SU-DHL-6 (cell line): ENCODE data around the gene MDN1.

Experiments used
- EZH2phosphoT487 ChIP-seq: fragments of 200-600 bp; sonication (generic), shearing (Covaris generic); conservative IDR thresholded peaks from 2 replicates; pipeline ENCODE4 v1.6.1; 2018; ENCODE audit warnings: mild to moderate bottlenecking, antibody characterized with exemption, low read length, moderate library complexity, mixed read lengths
- TF ChIP-seq, protein P1 (sequence below): fragments of 200-600 bp; sonication (generic); IDR thresholded peaks from one replicate; pipeline ENCODE4 v1.5.1; 2017; ENCODE audit warnings: antibody characterized with exemption, mild to moderate bottlenecking, low read length, moderate library complexity; ENCODE audit not compliant: insufficient read depth, poor library complexity, severe bottlenecking

DNA sequence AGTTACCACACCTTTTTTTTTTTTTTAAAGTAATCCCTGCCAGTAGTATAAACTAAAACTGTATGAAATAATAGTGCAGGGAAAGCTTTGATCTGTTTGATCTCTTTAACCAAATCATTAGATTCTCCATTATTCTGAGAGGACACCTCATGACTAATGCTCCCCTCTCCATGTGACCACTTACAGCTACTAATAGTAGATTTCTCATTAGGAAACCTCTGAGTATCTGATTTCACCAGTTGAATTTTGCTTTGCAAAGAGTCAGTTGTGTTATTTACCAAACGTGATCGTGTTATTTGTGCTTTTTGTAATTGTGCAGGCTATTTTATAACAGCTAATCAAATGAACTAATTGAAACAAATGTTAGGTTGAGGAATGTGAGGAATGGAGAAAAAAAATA lies 22.6 kb upstream of the MDN1 start:
- TF ChIP-seq, protein P1, sequence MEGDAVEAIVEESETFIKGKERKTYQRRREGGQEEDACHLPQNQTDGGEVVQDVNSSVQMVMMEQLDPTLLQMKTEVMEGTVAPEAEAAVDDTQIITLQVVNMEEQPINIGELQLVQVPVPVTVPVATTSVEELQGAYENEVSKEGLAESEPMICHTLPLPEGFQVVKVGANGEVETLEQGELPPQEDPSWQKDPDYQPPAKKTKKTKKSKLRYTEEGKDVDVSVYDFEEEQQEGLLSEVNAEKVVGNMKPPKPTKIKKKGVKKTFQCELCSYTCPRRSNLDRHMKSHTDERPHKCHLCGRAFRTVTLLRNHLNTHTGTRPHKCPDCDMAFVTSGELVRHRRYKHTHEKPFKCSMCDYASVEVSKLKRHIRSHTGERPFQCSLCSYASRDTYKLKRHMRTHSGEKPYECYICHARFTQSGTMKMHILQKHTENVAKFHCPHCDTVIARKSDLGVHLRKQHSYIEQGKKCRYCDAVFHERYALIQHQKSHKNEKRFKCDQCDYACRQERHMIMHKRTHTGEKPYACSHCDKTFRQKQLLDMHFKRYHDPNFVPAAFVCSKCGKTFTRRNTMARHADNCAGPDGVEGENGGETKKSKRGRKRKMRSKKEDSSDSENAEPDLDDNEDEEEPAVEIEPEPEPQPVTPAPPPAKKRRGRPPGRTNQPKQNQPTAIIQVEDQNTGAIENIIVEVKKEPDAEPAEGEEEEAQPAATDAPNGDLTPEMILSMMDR: no peak
- no peak for TF ChIP-seq EZH2phosphoT487
